H1 (cell line): ENCODE data around the gene STARD13.

Experiments
- CTCF ChIP-seq, 3 experiments: IDR thresholded peaks; 1 replicate in 2 of 3; 2 replicates in 1 of 3; pipeline versions ENCODE4 v1.5.1 to v1.6.1; 2011; ENCODE audit warnings: low read length in 3 of 3, mild to moderate bottlenecking in 3 of 3, inconsistent platforms in 2 of 3, low read depth in 1 of 3, moderate library complexity in 1 of 3; ENCODE audit not compliant: insufficient read depth in 1 of 3; ENCODE audit errors: control extremely low read depth in 1 of 3
- EP300 ChIP-seq, 2 experiments: IDR thresholded peaks; 1 replicate in 1 of 2; 2 replicates in 1 of 2; pipeline ENCODE4 v1.6.1; 2011 to 2012; ENCODE audit warnings: low read depth in 2 of 2, low read length in 2 of 2, mild to moderate bottlenecking in 2 of 2, borderline replicate concordance in 1 of 2, inconsistent platforms in 1 of 2, moderate library complexity in 1 of 2
- EZH2 ChIP-seq: fragments of 200-600 bp; sonication (generic); IDR thresholded peaks from 2 replicates; pipeline ENCODE4 v1.7.1; 2012; ENCODE audit warnings: low read depth, mild to moderate bottlenecking, moderate library complexity, low read length, inconsistent platforms; ENCODE audit not compliant: severe bottlenecking
- POLR2AphosphoS5 ChIP-seq: IDR thresholded peaks from 2 replicates; pipeline ENCODE4 v1.6.1; 2011; ENCODE audit warnings: low read depth, low read length
- SP2 ChIP-seq: IDR thresholded peaks from 2 replicates; pipeline ENCODE4 v1.6.1; 2012; ENCODE audit warnings: mild to moderate bottlenecking, low read length, inconsistent platforms
- SUZ12 ChIP-seq: fragments of 200-600 bp; sonication (generic); IDR thresholded peaks from 2 replicates; pipeline ENCODE4 v1.6.1; 2012; ENCODE audit warnings: mild to moderate bottlenecking, inconsistent platforms, low read length, moderate library complexity, mixed read lengths
- TCF12 ChIP-seq: IDR thresholded peaks from 2 replicates; pipeline ENCODE4 v1.6.1; 2011; ENCODE audit warnings: low read depth, mild to moderate bottlenecking, low read length

DNA sequence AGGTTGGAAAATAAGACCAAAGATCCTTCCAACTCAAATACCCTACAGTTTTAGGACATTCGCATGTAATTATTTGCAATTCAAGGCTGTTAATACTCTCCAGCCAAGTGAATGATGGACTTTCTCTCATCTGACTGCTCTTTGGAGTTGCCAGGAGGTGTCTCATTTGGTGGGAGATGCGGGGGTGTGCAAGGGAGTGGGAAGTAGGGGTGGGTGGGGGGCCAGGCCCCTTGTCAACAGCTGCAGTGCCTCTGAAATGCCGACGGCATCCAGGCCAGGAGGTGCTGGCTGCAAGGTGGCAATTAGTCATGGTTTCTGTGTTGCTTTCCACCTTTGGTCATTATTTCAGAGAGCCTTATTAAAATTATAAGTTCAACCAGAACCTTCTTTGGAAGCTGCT lies 147.8 kb downstream of the STARD13 start:
- TF ChIP-seq POLR2AphosphoS5 (no peak), CTCF (IDR thresholded peaks at IDR 0.05; ENCODE audit: control extremely low read depth in 1 of 3, insufficient read depth in 1 of 3, low read depth in 1 of 3, low read length in 3 of 3) (no peak), SP2 (no peak), TCF12 (no peak), EP300 (IDR thresholded peaks at IDR 0.05; ENCODE audit: borderline replicate concordance in 1 of 2, low read depth in 2 of 2, low read length in 2 of 2) (no peak), EZH2 (no peak), SUZ12 (no peak)
